ENCODE measurements around the gene LPAR2. TPM values are rescaled to one million over a fixed set of nuclear protein-coding genes. Genes with fewer than 3 reads are reported as not detected.
"Not testable (repeated sequence)": the region's sequence is repeated elsewhere in the genome, so short reads cannot be mapped to it uniquely, and the experiment has no call there.

The LPAR2 gene
- polyA plus RNA-seq, 1 of the 3 experiments (the other 2 are of a cell fraction), result 4.5 TPM

GRCh38 chr19:19610376-19611202 lies 17.4 kb downstream of the LPAR2 start:
- WGBS (ENCODE audit: low lambda C conversion rate), result 91% methylated on average over 10 of the region's 10 CpGs
- Histone ChIP-seq H3K9me3 (no peaks in the 10 kb centered on the region), H3K36me3 (replicated peaks in 1 of 2; ENCODE audit: control insufficient read depth in 1 of 2, insufficient read depth in 2 of 2, low read length in 1 of 2) (no peaks in the 10 kb centered on the region), H3K27ac (ENCODE audit: low read depth in 2 of 2, low read length in 1 of 2) (no peak overlapping the region), H4K20me1 (ENCODE audit: insufficient read depth) (no peaks in the 10 kb centered on the region), H2AFZ (ENCODE audit: low read depth) (no peak overlapping the region), H3K9ac (no peak overlapping the region), H3K79me2 (ENCODE audit: insufficient read depth) (peaks cover 12% of the 10 kb centered on the region; the same call in 1 of the 2 replicates), H3F3A (replicated peaks; ENCODE audit: insufficient read depth) (peaks cover 8% of the 10 kb centered on the region), H3K4me1 (ENCODE audit: control insufficient read depth in 1 of 2, insufficient read depth in 2 of 2, low read depth in 1 of 2, low read length in 1 of 2) (0 out of 4 replicates have a peak, but pooled peaks cover 0 to 4% of the 10 kb centered on the region in 2 experiments), H3K27me3 (ENCODE audit: insufficient read depth) (no peaks in the 10 kb centered on the region), H3K4me2 (no peak overlapping the region), H3K9me2 (no peaks in the 10 kb centered on the region), H3K4me3 (ENCODE audit: low read depth in 2 of 2, low read length in 1 of 2) (no peak overlapping the region)
- no peak for DNase-seq
- ChIA-PET CTCF (interaction anchor here (1.0 kb wide), 2 partner anchors 14 to 79 kb away, joined by 3 read pairs; no protein-coding TSS in a partner anchor), POLR2A (no interaction called here)
- TF ChIP-seq USF2 (IDR thresholded peaks at IDR 0.05; ENCODE audit: borderline replicate concordance, low read depth, low read length) (no peak), EP300 (IDR thresholded peaks at IDR 0.05; ENCODE audit: borderline replicate concordance in 1 of 2, low read depth in 1 of 2, low read length in 1 of 2) (no peak), ZBTB33 (IDR thresholded peaks at IDR 0.05; ENCODE audit: borderline replicate concordance, low read depth) (no peak), MEF2A (IDR thresholded peaks at IDR 0.05; ENCODE audit: borderline replicate concordance, low read depth) (no peak), USF1 (IDR thresholded peaks at IDR 0.05; ENCODE audit: borderline replicate concordance, low read depth) (no peak), RCOR1 (IDR thresholded peaks at IDR 0.05; ENCODE audit: low read length) (no peak), YY1 (IDR thresholded peaks at IDR 0.05; ENCODE audit: low read depth) (no peak), SMC3 (IDR thresholded peaks at IDR 0.05; ENCODE audit: low read depth, low read length) (no peak), TCF12 (IDR thresholded peaks at IDR 0.05) (no peak), PBX3 (IDR thresholded peaks at IDR 0.05) (no peak), EZH2phosphoT487 (IDR thresholded peaks at IDR 0.05; ENCODE audit: borderline replicate concordance, low read depth) (no peak), TEAD4 (IDR thresholded peaks at IDR 0.05; ENCODE audit: borderline replicate concordance, insufficient read depth) (no peak), FOXM1 (IDR thresholded peaks at IDR 0.05; ENCODE audit: low read depth) (no peak), JUND (IDR thresholded peaks at IDR 0.05) (no peak), FOXJ3 (CRISPR knock-in tag; IDR thresholded peaks at IDR 0.05) (no peak)
- TF ChIP-seq, protein P1, sequence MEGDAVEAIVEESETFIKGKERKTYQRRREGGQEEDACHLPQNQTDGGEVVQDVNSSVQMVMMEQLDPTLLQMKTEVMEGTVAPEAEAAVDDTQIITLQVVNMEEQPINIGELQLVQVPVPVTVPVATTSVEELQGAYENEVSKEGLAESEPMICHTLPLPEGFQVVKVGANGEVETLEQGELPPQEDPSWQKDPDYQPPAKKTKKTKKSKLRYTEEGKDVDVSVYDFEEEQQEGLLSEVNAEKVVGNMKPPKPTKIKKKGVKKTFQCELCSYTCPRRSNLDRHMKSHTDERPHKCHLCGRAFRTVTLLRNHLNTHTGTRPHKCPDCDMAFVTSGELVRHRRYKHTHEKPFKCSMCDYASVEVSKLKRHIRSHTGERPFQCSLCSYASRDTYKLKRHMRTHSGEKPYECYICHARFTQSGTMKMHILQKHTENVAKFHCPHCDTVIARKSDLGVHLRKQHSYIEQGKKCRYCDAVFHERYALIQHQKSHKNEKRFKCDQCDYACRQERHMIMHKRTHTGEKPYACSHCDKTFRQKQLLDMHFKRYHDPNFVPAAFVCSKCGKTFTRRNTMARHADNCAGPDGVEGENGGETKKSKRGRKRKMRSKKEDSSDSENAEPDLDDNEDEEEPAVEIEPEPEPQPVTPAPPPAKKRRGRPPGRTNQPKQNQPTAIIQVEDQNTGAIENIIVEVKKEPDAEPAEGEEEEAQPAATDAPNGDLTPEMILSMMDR (IDR thresholded peaks at IDR 0.05), result no peak

GRCh38 chr19:19606686-19607085 lies 21.3 kb downstream of the LPAR2 start:
- H3K4me3 ChIP-seq (ENCODE audit: low read depth in 2 of 2, low read length in 1 of 2); H3K4me2 ChIP-seq; H3K27me3 ChIP-seq (ENCODE audit: insufficient read depth); H3K4me1 ChIP-seq (ENCODE audit: control insufficient read depth in 1 of 2, insufficient read depth in 2 of 2, low read depth in 1 of 2, low read length in 1 of 2); H3K27ac ChIP-seq (ENCODE audit: low read depth in 2 of 2, low read length in 1 of 2); H3K9me2 ChIP-seq; H2AFZ ChIP-seq (ENCODE audit: low read depth); H3F3A ChIP-seq (replicated peaks; ENCODE audit: insufficient read depth); DNase-seq; H4K20me1 ChIP-seq (ENCODE audit: insufficient read depth); H3K9me3 ChIP-seq; H3K79me2 ChIP-seq (ENCODE audit: insufficient read depth); H3K9ac ChIP-seq; H3K36me3 ChIP-seq (replicated peaks in 1 of 2; ENCODE audit: control insufficient read depth in 1 of 2, insufficient read depth in 2 of 2, low read length in 1 of 2); POLR2A ChIA-PET: not testable (repeated sequence)
- CTCF ChIA-PET, result interaction anchor here (0.8 to 1.8 kb wide), 3 partner anchors 13 to 52 kb away, joined by 3 to 5 read pairs (median 3); partner anchors contain the start of gene GMIP
- WGBS (ENCODE audit: low lambda C conversion rate), result 98% methylated on average over 8 of the region's 8 CpGs
